HepG2 (cell line): ENCODE data around the gene RPTOR.

ENCODE experiments used
- HNF4G ChIP-seq, 2 experiments: sonication (generic) in 1 of 2; formaldehyde crosslinking in 1 of 2; IDR thresholded peaks; 2 replicates each; pipeline versions ENCODE4 v1.4.0 to v1.6.1; 2011 to 2020; ENCODE audit warnings: borderline replicate concordance in 2 of 2, low read depth in 2 of 2, mild to moderate bottlenecking in 2 of 2, low read length in 1 of 2, missing genetic modification reagents in 1 of 2, moderate library complexity in 1 of 2
- POLR2A ChIP-seq, 2 experiments: IDR thresholded peaks; 2 replicates each; pipeline ENCODE4 v1.6.1; 2011; ENCODE audit warnings: low read depth in 2 of 2, low read length in 2 of 2, mild to moderate bottlenecking in 1 of 2, moderate library complexity in 1 of 2; ENCODE audit not compliant: insufficient read depth in 1 of 2
- ZC3H4 ChIP-seq: sonication (generic); formaldehyde crosslinking; IDR thresholded peaks from 2 replicates; pipeline ENCODE4 v1.4.0; 2020; ENCODE audit warnings: missing genetic modification reagents, borderline replicate concordance
- ZNF263 ChIP-seq: sonication (generic); formaldehyde crosslinking; IDR thresholded peaks from 2 replicates; pipeline ENCODE4 v1.4.0; 2020; ENCODE audit warnings: missing genetic modification reagents
- TF ChIP-seq, protein P1 (sequence below): sonication (generic); formaldehyde crosslinking; IDR thresholded peaks from 2 replicates; pipeline ENCODE4 v1.5.1; 2020; ENCODE audit warnings: mild to moderate bottlenecking, moderate library complexity, missing genetic modification reagents
- TF ChIP-seq, protein P2 (sequence below): sonication (generic); formaldehyde crosslinking; IDR thresholded peaks from 2 replicates; pipeline ENCODE4 v1.4.0; 2020; ENCODE audit warnings: missing genetic modification reagents, borderline replicate concordance
- TF ChIP-seq, protein P3 (sequence below): sonication (generic); formaldehyde crosslinking; IDR thresholded peaks from 2 replicates; pipeline ENCODE4 v1.5.1; 2020; ENCODE audit warnings: mild to moderate bottlenecking, missing genetic modification reagents
- TF ChIP-seq, protein P4 (sequence below): sonication (generic); formaldehyde crosslinking; IDR thresholded peaks from 2 replicates; pipeline ENCODE4 v1.5.0; 2020; ENCODE audit warnings: mild to moderate bottlenecking, missing genetic modification reagents, moderate library complexity
- TF ChIP-seq, protein P5 (sequence below): sonication (generic); formaldehyde crosslinking; IDR thresholded peaks from 2 replicates; pipeline ENCODE4 v1.8.1; 2022; ENCODE audit warnings: low read depth, mild to moderate bottlenecking, missing genetic modification reagents

DNA sequence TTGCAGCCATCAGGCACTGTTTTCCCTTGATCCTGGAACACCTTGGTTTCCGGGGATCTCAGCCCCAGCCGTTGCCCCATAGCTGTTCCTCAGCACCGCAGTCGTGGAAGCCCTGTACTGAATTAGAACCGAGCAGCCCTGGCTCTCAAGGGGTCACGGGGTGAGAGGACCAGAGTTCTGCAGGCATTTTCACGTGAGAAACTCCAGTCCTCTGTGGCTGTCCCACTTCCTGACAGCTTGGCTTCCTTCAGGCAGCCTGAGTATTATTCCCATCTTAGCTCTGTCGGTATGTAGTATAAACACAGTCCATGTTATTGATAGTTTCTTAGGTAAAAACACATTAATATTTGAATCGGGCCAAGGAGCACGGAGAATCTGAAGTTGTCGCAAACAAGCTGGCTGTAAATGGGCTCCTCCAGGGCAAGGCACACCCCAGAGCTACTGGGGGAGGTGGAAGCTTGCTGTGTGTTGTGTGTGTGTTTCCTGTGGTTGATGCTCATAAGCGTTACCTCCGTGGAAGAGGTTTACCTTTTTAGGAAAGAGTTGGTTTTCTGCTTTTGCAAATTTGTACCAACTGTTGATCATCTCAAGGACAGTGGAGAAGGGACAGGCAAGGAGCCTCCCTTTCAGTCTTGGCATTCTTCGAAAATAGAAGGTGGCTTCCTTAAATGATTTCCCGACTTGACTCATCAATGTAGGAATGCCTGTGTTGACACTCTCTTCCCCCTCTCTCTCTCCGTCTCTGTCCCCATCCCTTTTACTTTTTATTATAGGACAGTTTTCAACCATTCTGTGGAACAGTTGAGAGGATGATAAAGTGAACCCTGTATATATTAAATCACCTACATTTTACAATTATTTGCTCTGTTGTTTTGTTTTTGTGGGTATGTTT is 238.1 kb downstream of the RPTOR start:
- no peak for TF ChIP-seq POLR2A (IDR thresholded peaks at IDR 0.05; ENCODE audit: insufficient read depth in 1 of 2, low read depth in 2 of 2, low read length in 2 of 2)
- TF ChIP-seq, protein P1, sequence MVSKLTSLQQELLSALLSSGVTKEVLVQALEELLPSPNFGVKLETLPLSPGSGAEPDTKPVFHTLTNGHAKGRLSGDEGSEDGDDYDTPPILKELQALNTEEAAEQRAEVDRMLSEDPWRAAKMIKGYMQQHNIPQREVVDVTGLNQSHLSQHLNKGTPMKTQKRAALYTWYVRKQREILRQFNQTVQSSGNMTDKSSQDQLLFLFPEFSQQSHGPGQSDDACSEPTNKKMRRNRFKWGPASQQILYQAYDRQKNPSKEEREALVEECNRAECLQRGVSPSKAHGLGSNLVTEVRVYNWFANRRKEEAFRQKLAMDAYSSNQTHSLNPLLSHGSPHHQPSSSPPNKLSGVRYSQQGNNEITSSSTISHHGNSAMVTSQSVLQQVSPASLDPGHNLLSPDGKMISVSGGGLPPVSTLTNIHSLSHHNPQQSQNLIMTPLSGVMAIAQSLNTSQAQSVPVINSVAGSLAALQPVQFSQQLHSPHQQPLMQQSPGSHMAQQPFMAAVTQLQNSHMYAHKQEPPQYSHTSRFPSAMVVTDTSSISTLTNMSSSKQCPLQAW, result no peak
- TF ChIP-seq, protein P2, sequence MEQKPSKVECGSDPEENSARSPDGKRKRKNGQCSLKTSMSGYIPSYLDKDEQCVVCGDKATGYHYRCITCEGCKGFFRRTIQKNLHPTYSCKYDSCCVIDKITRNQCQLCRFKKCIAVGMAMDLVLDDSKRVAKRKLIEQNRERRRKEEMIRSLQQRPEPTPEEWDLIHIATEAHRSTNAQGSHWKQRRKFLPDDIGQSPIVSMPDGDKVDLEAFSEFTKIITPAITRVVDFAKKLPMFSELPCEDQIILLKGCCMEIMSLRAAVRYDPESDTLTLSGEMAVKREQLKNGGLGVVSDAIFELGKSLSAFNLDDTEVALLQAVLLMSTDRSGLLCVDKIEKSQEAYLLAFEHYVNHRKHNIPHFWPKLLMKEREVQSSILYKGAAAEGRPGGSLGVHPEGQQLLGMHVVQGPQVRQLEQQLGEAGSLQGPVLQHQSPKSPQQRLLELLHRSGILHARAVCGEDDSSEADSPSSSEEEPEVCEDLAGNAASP (CRISPR knock-in tag), result no peak
- TF ChIP-seq, protein P3, sequence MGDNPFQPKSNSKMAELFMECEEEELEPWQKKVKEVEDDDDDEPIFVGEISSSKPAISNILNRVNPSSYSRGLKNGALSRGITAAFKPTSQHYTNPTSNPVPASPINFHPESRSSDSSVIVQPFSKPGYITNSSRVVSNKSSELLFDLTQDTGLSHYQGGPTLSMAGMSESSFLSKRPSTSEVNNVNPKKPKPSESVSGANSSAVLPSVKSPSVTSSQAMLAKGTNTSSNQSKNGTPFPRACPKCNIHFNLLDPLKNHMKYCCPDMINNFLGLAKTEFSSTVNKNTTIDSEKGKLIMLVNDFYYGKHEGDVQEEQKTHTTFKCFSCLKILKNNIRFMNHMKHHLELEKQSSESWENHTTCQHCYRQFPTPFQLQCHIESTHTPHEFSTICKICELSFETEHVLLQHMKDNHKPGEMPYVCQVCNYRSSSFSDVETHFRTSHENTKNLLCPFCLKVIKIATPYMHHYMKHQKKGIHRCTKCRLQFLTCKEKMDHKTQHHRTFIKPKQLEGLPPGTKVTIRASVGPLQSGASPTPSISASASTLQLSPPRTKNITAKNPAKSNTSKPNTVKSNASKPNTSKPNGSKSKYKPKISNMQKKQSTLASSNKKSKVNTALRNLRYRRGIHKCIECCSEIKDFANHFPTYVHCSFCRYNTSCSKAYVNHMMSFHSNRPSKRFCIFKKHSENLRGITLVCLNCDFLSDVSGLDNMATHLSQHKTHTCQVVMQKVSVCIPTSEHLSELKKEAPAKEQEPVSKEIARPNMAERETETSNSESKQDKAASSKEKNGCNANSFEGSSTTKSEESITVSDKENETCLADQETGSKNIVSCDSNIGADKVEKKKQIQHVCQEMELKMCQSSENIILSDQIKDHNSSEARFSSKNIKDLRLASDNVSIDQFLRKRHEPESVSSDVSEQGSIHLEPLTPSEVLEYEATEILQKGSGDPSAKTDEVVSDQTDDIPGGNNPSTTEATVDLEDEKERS (CRISPR knock-in tag), result no peak
- TF ChIP-seq ZNF263 (CRISPR knock-in tag), result no peak
- TF ChIP-seq ZC3H4 (CRISPR knock-in tag), result no peak
- TF ChIP-seq, protein P4, sequence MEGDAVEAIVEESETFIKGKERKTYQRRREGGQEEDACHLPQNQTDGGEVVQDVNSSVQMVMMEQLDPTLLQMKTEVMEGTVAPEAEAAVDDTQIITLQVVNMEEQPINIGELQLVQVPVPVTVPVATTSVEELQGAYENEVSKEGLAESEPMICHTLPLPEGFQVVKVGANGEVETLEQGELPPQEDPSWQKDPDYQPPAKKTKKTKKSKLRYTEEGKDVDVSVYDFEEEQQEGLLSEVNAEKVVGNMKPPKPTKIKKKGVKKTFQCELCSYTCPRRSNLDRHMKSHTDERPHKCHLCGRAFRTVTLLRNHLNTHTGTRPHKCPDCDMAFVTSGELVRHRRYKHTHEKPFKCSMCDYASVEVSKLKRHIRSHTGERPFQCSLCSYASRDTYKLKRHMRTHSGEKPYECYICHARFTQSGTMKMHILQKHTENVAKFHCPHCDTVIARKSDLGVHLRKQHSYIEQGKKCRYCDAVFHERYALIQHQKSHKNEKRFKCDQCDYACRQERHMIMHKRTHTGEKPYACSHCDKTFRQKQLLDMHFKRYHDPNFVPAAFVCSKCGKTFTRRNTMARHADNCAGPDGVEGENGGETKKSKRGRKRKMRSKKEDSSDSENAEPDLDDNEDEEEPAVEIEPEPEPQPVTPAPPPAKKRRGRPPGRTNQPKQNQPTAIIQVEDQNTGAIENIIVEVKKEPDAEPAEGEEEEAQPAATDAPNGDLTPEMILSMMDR (CRISPR knock-in tag), result no peak
- TF ChIP-seq, protein P5, sequence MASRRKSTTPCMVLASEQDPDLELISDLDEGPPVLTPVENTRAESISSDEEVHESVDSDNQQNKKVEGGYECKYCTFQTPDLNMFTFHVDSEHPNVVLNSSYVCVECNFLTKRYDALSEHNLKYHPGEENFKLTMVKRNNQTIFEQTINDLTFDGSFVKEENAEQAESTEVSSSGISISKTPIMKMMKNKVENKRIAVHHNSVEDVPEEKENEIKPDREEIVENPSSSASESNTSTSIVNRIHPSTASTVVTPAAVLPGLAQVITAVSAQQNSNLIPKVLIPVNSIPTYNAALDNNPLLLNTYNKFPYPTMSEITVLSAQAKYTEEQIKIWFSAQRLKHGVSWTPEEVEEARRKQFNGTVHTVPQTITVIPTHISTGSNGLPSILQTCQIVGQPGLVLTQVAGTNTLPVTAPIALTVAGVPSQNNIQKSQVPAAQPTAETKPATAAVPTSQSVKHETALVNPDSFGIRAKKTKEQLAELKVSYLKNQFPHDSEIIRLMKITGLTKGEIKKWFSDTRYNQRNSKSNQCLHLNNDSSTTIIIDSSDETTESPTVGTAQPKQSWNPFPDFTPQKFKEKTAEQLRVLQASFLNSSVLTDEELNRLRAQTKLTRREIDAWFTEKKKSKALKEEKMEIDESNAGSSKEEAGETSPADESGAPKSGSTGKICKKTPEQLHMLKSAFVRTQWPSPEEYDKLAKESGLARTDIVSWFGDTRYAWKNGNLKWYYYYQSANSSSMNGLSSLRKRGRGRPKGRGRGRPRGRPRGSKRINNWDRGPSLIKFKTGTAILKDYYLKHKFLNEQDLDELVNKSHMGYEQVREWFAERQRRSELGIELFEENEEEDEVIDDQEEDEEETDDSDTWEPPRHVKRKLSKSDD (CRISPR knock-in tag), result no peak
- no peak for TF ChIP-seq HNF4G (IDR thresholded peaks at IDR 0.05; ENCODE audit: borderline replicate concordance, low read depth, low read length)
- TF ChIP-seq HNF4G (CRISPR knock-in tag; IDR thresholded peaks at IDR 0.05; ENCODE audit: borderline replicate concordance, low read depth), result no peak
